GM12878 (cell line): ENCODE results near the gene ULBP2. TPM values are rescaled to one million over a fixed set of nuclear protein-coding genes. Genes with fewer than 3 reads are reported as not detected.

Experiments used
- ATAC-seq: fragments of 200-7000 bp; cut with Tn5 transposase; 3 replicates; pipeline ENCODE4 v1.9.1; 2020; ENCODE audit warnings: mild to moderate bottlenecking, moderate library complexity
- BruUV-seq: library from RNA; stranded (reverse); fragments of 400-500 nt; replicated peaks from 2 replicates; lab custom pipeline; 2021; lab: Mats Ljungman, UMichigan
- CTCF ChIA-PET: fragments of 300-600 bp; sonication (Branson Sonifier 250); formaldehyde crosslinking; extraction: SDS; loops from one replicate; lab custom pipeline; 2021; ENCODE audit warnings: inconsistent platforms; lab: Yijun Ruan, JAX
- POLR2A ChIA-PET: fragments of 350-600 bp; formaldehyde crosslinking; extraction: SDS; loops from one replicate; lab custom pipeline; 2021; ENCODE audit warnings: inconsistent platforms; lab: Charles Lee
- RAD21 ChIA-PET: fragments of 300-600 bp; sonication (Branson Sonifier 250); formaldehyde crosslinking; loops from one replicate; lab custom pipeline; 2023; ENCODE audit warnings: antibody characterized with exemption; ENCODE audit not compliant: unreplicated experiment; lab: Charles Lee
- SMC1A ChIA-PET: fragments of 300-600 bp; sonication (Branson Sonifier 250); formaldehyde crosslinking; loops from one replicate; lab custom pipeline; 2023; ENCODE audit not compliant: unreplicated experiment, uncharacterized antibody; lab: Charles Lee
- DNase-seq: peaks from one replicate; pipeline ENCODE4 v3.0.0-alpha.2; 2011; ENCODE audit warnings: low read depth, low spot score
- FAIRE-seq: peaks from 3 replicates; lab custom pipeline; 2011; peaks lifted over from hg19 to GRCh38; lab: Jason Lieb, UNC
- H2AFZ ChIP-seq: 2 replicates; pipeline ENCODE4 v1.6.0; 2011; ENCODE audit warnings: low read depth, low read length, control low read depth; ENCODE audit not compliant: control insufficient read depth
- H3K27ac ChIP-seq: 2 replicates; pipeline ENCODE4 v1.5.1; 2011; ENCODE audit warnings: control low read depth; ENCODE audit not compliant: control insufficient read depth, insufficient read depth
- H3K27me3 ChIP-seq, 2 experiments: replicated peaks in 1 of 2; 2 replicates each; pipeline versions ENCODE4 v1.6.0 to v1.6.1; 2011; ENCODE audit warnings: low read length in 1 of 2; ENCODE audit not compliant: control insufficient read depth in 2 of 2, insufficient read depth in 2 of 2
- H3K36me3 ChIP-seq, 2 experiments: 2 replicates each; pipeline ENCODE4 v1.5.1; 2011; ENCODE audit warnings: low read length in 1 of 2; ENCODE audit not compliant: control insufficient read depth in 2 of 2, insufficient read depth in 2 of 2
- H3K4me1 ChIP-seq: 2 replicates; pipeline ENCODE4 v1.6.1; 2011; ENCODE audit warnings: mild to moderate bottlenecking, low read length, moderate library complexity, mixed read lengths; ENCODE audit not compliant: control insufficient read depth, insufficient read depth
- H3K4me2 ChIP-seq: 2 replicates; pipeline ENCODE4 v1.6.0; 2011; ENCODE audit warnings: control low read depth; ENCODE audit not compliant: control insufficient read depth, insufficient read depth
- H3K4me3 ChIP-seq: fragments of 200-600 bp; sonication (generic); 2 replicates; pipeline ENCODE4 v1.5.1; 2016
- H3K79me2 ChIP-seq: 2 replicates; pipeline ENCODE4 v1.6.0; 2011; ENCODE audit warnings: low read length; ENCODE audit not compliant: control insufficient read depth, insufficient read depth
- H3K9ac ChIP-seq: 2 replicates; pipeline ENCODE4 v1.8.0; 2011; ENCODE audit warnings: low read length, control low read depth, mixed read lengths; ENCODE audit not compliant: control insufficient read depth, insufficient read depth
- H3K9me3 ChIP-seq: replicated peaks from 3 replicates; pipeline ENCODE4 v1.5.1; 2011; ENCODE audit warnings: mild to moderate bottlenecking, low read length; ENCODE audit not compliant: control insufficient read depth, insufficient read depth
- H4K20me1 ChIP-seq: 2 replicates; pipeline ENCODE4 v1.6.0; 2011; ENCODE audit not compliant: control insufficient read depth, insufficient read depth
- BACH1 ChIP-seq: fragments of 450-650 bp; IDR thresholded peaks from 2 replicates; pipeline ENCODE4 v1.6.1; 2017; ENCODE audit warnings: mild to moderate bottlenecking, borderline replicate concordance
- CEBPZ ChIP-seq: fragments of 150-350 bp; IDR thresholded peaks from 2 replicates; pipeline ENCODE4 v1.6.1; 2016; ENCODE audit warnings: low read depth, low read length
- CREB1 ChIP-seq: IDR thresholded peaks from 2 replicates; pipeline ENCODE4 v1.6.1; 2012; ENCODE audit warnings: low read depth, mild to moderate bottlenecking, inconsistent platforms
- CREM ChIP-seq: IDR thresholded peaks from 2 replicates; pipeline ENCODE4 v1.6.1; 2014; ENCODE audit warnings: antibody characterized with exemption, low read depth
- E2F4 ChIP-seq: IDR thresholded peaks from 2 replicates; pipeline ENCODE4 v1.6.1; 2012; ENCODE audit warnings: low read depth, low read length, improper control_type of control experiment
- RB1 ChIP-seq: fragments of 450-650 bp; formaldehyde crosslinking; IDR thresholded peaks from 2 replicates; pipeline ENCODE4 v1.6.1; 2017; ENCODE audit warnings: mild to moderate bottlenecking, borderline replicate concordance
- RFX5 ChIP-seq: IDR thresholded peaks from 2 replicates; pipeline ENCODE4 v1.6.1; 2011; ENCODE audit warnings: low read depth, low read length, improper control_type of control experiment
- SIN3A ChIP-seq: IDR thresholded peaks from 2 replicates; pipeline ENCODE4 v1.6.1; 2012; ENCODE audit warnings: low read depth, low read length, improper control_type of control experiment
- SUPT20H ChIP-seq: IDR thresholded peaks from 2 replicates; pipeline ENCODE4 v1.6.1; 2011; ENCODE audit warnings: low read depth, mild to moderate bottlenecking, low read length, moderate library complexity, borderline replicate concordance; ENCODE audit not compliant: control insufficient read depth
- TAF1 ChIP-seq: IDR thresholded peaks from 2 replicates; pipeline ENCODE4 v1.6.1; 2011; ENCODE audit warnings: mild to moderate bottlenecking, low read depth, low read length, borderline replicate concordance
- WGBS: methylation state at CpG from one replicate; pipeline ENCODE4 v1.1.6; 2016; ENCODE audit warnings: low lambda C conversion rate; ENCODE audit not compliant: insufficient replicate concordance, insufficient coverage; ENCODE audit errors: missing lambda C conversion rate; 5-methylcytosine and 5-hydroxymethylcytosine counted together
- in situ Hi-C: fragments of 300-500 bp; cut with MboI; formaldehyde crosslinking; loops from 9 replicates; pipeline ENCODE4 v1.14.3; 2018; ENCODE audit warnings: mixed read lengths
- intact Hi-C: fragments of 100-400 bp; cut with micrococcal nuclease; formaldehyde crosslinking; loops from one replicate; pipeline ENCODE4 v1.14.2; 2022; ENCODE audit not compliant: unreplicated experiment
- polyA plus RNA-seq, 11 experiments: library from polyadenylated mRNA; depleted of rRNA in 4 of 11; unstranded in 6 of 11; stranded (reverse) in 5 of 11; fragments of >200 nt; fragmentation: Nextera tagmentation in 4 of 11; fragmentation: Illumina TruSeq in 1 of 11; extraction: Ambion mirVana in 4 of 11; extraction: Trizol in 1 of 11; gene quantifications; 1 replicate in 1 of 11; 2 replicates in 10 of 11; pipeline versions ENCODE4 v1.2.1 to v1.2.3, GENCODE V29; 2011 to 2016; ENCODE audit warnings: inconsistent platforms in 2 of 11, missing spikeins in 2 of 11, low read depth in 1 of 11
- total RNA-seq, 4 experiments: library from RNA; depleted of rRNA in 3 of 4; stranded (reverse); fragments of >200 nt in 3 of 4; fragmentation: Illumina TruSeq in 1 of 4; extraction: Trizol in 1 of 4; gene quantifications; 2 replicates each; pipeline versions ENCODE4 v1.2.1 to v1.2.3, GENCODE V29; 2013 to 2021
- TF ChIP-seq, protein P1 (sequence below): fragments of 450-650 bp; IDR thresholded peaks from 2 replicates; pipeline ENCODE4 v1.6.1; 2017; ENCODE audit warnings: antibody characterized with exemption, mild to moderate bottlenecking, moderate library complexity
- TF ChIP-seq, protein P2 (sequence below): fragments of 450-650 bp; IDR thresholded peaks from 2 replicates; pipeline ENCODE4 v1.6.1; 2017; ENCODE audit warnings: mild to moderate bottlenecking

Gene ULBP2
- total and polyA plus RNA-seq, 10 of the 15 experiments (the other 5 are each of a cell fraction or from before 2014, with no cell fraction given) = 0.16 to 2.5 (median 0.22) TPM; not detected in 3

DNA sequence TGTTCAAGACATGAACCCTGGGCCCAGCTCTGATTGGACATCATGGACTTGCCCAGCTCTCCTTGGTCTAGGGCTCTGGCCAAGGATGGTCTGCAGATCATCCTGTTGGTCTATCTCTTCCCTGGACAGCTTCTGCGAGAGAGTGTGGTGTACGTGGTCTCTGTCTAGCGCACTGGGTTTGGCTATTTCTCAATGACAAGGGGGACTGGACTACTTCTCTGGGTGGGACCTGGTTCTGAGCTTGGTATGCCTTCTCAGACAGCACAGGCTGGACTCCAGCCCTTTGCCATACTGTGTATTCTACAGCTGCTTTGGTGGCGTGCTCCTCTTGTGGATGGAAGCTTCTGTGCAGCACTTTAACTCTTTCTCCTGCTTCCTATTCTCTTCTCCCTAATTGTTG, 35.4 kb upstream of the ULBP2 start:
- intact Hi-C loops (no loop called here), in situ Hi-C loops (no loop called here)
- Histone ChIP-seq H3K36me3 (no peaks in the 10 kb centered on the region), H3K4me3 (no peak overlapping the region), H3K4me1 (no peaks in the 10 kb centered on the region), H2AFZ (no peak overlapping the region), H3K79me2 (no peaks in the 10 kb centered on the region), H3K9ac (no peak overlapping the region), H3K27ac (no peak overlapping the region), H3K4me2 (no peak overlapping the region), H3K27me3 (peaks cover 2 to 6% of the 10 kb centered on the region in 2 experiments; a peak in 2 of 4 replicates), H3K9me3 (peaks cover 3% of the 10 kb centered on the region; the same call in 1 of the 3 replicates), H4K20me1 (no peaks in the 10 kb centered on the region)
- no TSS peak for BruUV-seq
- RAD21 ChIA-PET = no interaction called here
- CTCF ChIA-PET = interaction anchor here (1.0 kb wide), 1 partner anchor 70 kb away, joined by 3 read pairs; no protein-coding TSS in a partner anchor
- POLR2A ChIA-PET = no interaction called here
- ATAC-seq (no peak), FAIRE-seq (no peak), DNase-seq (no peak)
- TF ChIP-seq, protein P1, sequence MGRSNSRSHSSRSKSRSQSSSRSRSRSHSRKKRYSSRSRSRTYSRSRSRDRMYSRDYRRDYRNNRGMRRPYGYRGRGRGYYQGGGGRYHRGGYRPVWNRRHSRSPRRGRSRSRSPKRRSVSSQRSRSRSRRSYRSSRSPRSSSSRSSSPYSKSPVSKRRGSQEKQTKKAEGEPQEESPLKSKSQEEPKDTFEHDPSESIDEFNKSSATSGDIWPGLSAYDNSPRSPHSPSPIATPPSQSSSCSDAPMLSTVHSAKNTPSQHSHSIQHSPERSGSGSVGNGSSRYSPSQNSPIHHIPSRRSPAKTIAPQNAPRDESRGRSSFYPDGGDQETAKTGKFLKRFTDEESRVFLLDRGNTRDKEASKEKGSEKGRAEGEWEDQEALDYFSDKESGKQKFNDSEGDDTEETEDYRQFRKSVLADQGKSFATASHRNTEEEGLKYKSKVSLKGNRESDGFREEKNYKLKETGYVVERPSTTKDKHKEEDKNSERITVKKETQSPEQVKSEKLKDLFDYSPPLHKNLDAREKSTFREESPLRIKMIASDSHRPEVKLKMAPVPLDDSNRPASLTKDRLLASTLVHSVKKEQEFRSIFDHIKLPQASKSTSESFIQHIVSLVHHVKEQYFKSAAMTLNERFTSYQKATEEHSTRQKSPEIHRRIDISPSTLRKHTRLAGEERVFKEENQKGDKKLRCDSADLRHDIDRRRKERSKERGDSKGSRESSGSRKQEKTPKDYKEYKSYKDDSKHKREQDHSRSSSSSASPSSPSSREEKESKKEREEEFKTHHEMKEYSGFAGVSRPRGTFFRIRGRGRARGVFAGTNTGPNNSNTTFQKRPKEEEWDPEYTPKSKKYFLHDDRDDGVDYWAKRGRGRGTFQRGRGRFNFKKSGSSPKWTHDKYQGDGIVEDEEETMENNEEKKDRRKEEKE = no peak
- TF ChIP-seq RFX5 = no peak
- TF ChIP-seq SIN3A = no peak
- TF ChIP-seq SUPT20H = no peak
- TF ChIP-seq, protein P2, sequence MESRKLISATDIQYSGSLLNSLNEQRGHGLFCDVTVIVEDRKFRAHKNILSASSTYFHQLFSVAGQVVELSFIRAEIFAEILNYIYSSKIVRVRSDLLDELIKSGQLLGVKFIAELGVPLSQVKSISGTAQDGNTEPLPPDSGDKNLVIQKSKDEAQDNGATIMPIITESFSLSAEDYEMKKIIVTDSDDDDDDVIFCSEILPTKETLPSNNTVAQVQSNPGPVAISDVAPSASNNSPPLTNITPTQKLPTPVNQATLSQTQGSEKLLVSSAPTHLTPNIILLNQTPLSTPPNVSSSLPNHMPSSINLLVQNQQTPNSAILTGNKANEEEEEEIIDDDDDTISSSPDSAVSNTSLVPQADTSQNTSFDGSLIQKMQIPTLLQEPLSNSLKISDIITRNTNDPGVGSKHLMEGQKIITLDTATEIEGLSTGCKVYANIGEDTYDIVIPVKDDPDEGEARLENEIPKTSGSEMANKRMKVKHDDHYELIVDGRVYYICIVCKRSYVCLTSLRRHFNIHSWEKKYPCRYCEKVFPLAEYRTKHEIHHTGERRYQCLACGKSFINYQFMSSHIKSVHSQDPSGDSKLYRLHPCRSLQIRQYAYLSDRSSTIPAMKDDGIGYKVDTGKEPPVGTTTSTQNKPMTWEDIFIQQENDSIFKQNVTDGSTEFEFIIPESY = no peak
- TF ChIP-seq E2F4 = no peak
- TF ChIP-seq RB1 = no peak
- TF ChIP-seq CREB1 = no peak
- TF ChIP-seq CEBPZ = no peak
- no peak for TF ChIP-seq CREM
- TF ChIP-seq TAF1 = no peak
- TF ChIP-seq BACH1 = no peak
- SMC1A ChIA-PET = no interaction called here
- WGBS = 81% methylated on average over 4 of the region's 4 CpGs
